NOMO-1 (cell line): Measurements from ENCODE around the gene OGDH.

ENCODE experiments used
- DNase-seq, 2 experiments: peaks; one replicate each; lab custom pipeline; 2025; ENCODE audit not compliant: unreplicated experiment in 2 of 2; lab: John Stamatoyannopoulos, UW

OGDH gene

DNA sequence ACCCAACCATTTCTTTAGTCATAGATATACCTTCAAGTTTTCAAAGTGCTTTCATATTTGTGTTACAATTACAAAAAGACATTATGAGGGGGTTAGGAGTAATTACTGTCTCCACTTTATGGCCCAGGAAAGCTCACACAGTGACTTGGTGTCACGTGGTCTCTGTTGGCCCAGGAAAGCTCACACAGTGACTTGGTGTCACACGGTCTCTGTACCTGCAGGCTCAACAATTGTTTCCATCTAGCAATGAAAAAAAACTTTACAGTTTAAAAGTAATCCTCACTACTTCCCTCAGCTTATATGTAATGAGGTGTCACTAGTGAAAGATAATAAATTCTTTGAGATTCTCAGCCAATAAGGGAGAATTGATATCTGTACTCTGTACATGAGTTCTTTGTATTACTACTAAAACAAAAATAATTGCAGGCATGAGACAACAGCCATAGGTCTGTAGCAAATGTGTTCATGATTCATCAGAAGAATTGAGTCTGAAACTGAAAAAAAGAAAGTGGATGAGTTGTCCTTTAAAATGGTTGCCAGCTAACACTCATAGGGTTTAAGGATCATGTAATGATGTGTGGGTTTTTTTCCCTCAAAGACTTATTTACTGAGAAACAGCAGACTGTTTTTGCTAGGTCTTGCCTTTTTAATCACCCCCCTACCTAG is 10.9 kb downstream of the OGDH start:
- DNase-seq = no peak

DNA sequence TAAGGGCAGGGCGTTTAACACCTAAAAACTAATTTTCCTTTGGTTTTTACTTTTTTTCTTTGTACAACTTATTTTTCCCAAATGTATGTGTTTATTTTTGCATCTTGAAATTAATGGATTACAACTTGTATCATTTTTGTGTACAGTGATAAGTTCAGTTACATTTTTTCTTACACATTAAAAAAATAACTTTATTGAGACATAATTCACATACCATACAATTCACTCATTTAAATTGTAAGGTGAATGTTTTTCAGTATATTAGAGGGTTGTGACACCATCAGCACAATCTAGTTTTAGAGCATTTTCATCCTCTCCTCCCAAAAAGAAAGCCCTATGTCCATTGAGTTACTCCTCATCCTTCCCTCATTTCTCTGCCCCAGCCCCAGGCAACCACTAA is 11.6 kb downstream of the OGDH start:
- DNase-seq = no peak

DNA sequence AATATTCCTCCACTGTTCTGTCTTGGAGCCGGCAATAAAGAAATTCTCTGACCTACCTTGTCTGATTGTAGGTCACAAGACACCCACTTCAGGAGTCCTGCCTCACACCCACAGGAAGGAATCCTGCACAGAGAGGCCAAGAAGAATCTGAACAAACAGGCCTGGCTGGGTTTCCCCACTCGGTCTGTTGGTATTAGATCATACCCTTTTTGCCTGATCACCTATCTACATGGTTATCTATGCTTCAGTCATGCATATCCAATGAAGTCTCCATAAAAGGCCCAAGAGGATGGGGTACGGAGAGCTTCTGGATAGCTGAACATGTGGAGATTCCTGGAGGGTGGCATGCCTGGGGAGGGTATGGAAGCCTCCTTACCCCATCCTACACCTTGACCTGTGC is 12.3 kb downstream of the OGDH start:
- no peak for DNase-seq

DNA sequence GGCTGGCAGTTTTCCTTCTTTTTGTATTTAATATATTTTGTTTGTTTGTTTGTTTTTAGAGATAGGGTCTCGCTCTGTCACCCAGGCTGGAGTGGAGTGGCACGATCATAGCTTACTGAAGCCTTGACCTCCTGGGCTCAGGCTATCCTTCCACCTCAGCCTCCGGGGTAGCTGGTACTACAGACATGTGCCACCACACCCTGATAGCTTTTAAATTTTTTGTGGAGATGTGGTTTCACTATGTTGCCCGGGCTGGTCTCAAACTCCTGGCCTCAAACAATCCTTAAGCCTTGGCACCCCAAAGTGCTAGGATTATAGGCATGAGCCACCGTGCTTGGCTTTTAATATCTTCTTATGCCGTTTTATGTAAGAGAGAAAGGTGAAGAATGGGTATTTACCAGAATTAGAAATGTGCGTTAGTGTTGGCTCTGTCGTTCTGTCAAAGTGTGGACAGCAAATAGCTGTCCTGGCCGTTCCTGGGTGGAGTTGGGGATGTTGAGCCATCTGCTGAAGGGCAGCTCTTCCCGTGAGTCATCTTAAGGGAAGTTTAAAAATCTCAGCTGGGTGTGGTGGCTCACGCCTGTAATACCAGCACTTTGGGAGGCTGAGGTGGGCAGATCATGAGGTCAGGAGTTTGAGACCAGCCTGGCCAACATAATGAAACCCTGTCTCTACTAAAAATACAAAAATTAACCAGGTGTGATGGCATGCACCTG is 14.8 kb downstream of the OGDH start:
- DNase-seq = no peak

DNA sequence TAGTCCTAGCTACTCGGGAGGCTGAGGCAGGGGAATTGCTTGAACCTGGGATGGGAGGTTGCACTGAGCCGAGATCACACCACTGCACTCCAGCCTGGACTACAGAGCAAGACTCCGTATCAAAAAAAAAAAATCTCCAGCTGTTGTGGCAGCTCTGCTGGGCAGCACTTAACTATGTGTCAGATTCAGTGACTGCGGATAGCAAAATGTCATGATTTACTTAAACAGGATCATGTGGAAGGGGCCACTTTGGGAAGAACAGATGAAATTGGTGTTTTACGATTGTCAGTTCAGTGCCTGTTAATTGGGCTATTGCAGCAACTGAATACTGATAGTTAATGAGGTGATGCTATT is 15.3 kb downstream of the OGDH start:
- DNase-seq = no peak

DNA sequence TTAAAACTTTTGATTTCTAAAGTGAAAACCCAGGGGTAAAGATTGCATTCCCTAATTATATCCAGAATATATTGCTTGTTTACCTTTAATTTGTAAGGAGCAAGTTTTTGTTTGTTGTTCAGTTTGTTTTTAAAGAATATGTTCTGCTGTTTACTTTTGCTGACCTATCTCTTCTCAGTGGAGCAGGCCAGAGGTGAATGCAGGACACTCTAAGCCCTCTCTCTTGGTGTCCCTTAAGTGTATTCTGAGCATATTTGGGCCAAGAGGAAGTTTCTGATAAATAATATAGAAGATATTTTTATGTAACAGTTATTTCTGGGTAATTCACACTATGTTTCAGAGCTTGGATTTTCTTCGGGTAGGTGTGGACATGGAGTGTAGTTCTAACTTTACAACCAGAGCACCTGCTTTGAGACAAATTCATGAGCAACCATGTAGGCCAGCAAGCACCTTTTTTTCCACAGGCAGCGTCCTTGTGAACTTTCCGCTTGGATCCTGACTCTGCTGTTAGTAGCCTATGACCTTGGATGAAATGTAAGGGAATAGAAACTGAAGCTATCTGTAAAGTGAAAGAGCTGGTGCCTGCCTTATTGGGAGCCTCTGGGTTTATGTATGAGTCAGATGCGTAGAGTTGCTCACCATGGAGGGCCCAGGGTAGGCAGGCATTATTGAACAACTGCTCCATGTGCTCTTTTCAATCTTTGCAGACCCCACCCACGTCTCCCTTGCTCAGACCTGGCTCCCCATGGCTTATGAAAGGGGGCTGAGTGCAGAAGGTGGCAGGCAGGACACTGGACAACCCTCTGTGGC is 16.1 kb downstream of the OGDH start:
- peak in 1 of 2 experiments; percentile 2 for DNase-seq

DNA sequence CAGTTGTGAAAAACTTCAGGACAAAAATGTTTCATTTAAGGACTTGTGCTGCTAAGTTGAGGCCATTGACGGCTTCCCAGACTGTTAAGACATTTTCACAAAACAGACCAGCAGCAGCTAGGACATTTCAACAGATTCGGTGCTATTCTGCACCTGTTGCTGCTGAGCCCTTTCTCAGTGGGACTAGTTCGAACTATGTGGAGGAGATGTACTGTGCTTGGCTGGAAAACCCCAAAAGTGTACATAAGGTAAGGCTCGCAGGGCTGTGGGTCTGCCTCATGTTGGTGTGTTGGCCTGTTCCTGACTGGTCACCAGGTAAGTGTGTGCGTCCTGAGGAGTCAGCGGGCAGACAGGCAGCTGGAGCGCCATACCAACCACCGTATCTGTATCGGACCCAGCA is 17.9 kb downstream of the OGDH start:
- DNase-seq = no peak

DNA sequence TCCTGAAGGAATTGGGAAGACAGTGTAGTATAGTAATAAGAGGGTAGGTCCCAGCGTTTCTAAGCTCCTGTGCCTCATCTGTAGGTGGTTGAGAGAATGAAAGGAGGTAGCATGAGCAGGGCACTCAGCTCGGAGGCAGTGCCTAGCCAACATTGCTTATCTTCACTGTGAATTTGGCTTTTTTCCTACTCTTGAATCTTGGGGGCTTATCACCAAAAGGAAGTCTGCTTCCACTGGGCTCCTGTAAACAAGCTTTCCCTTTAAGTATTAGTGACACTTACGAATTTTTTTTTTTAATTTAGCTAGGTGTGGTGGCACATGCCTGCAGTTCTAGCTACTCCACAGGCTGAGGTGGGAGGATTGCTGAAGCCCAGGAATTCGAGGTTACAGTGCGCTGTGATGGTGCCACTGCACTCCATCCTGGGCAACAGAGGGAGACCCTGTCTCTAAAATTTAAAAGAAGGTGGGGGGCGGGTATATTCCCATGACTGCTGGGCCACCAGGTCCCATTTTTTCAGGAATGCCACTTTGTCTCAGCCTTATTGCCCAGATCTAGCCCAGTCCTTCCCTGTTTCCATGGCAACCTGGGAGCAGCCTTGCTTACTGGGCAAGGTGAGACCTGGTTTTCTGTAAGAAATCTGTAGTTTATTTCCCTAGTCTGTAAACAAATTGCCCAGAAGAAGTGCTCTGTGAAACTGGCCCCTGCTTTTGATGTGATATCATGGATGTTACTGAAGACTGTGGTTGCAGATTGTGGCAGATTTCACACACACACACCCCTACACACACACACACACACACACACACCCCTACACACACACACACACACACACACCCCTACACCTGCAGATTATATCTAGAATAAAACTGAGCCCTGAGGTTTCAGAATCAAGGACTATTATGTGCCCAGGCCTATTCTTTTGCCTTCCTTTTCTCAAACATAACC is 19.4 kb downstream of the OGDH start:
- DNase-seq = no peak

DNA sequence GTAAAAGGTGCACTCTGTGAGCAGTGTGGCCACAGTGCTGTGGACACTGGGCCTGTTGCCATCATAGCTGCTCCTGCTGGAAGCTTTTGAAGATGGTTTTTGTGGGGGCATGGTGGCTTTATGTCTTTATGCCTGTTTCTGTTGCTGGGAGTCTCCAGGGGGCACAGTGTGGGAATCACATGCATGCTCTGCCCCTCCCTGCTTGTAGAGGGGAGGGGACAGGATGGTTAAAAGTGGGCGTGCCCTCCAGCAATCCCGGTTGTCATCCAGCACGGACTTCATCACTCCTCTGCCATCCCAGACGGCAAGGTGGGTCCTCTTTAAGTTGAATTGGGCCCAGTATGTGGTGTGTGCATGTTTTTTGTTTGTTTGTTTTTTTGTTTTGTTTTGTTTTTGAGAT is 20.2 kb downstream of the OGDH start:
- DNase-seq = no peak

DNA sequence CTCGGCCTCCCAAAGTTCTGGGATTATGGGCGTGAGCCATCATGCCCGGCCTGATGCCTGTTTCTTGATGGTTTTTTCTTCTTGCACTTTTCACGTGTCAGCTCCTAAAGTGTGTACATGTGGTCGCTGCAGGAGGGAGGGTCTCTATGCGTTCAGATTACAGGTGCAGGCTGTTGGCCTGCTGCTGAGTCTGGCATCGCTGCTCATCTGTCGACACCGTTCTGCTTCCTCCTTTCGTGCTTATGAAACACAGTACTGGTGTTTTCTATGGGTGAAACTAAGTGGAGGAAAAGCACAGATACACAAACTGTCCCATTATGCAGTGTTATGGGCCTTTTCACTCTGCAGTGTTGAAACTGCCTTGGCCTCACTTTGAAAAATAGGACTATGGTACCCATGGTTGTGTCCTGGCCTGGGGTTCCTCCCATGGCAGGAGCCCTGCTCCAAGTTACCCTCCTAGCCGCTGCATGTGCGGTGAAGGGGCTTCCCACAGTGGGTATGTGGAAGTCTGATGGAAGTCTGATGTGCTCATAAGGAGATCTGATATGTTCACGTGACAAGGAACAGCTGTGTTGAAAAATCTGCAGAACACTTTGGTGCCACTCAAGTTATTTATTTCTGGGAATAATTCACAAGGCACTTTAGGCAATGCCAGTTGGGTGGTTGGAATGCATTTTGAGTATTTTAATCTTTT is 23.5 kb downstream of the OGDH start:
- peak; percentile 32 to 80 for DNase-seq

DNA sequence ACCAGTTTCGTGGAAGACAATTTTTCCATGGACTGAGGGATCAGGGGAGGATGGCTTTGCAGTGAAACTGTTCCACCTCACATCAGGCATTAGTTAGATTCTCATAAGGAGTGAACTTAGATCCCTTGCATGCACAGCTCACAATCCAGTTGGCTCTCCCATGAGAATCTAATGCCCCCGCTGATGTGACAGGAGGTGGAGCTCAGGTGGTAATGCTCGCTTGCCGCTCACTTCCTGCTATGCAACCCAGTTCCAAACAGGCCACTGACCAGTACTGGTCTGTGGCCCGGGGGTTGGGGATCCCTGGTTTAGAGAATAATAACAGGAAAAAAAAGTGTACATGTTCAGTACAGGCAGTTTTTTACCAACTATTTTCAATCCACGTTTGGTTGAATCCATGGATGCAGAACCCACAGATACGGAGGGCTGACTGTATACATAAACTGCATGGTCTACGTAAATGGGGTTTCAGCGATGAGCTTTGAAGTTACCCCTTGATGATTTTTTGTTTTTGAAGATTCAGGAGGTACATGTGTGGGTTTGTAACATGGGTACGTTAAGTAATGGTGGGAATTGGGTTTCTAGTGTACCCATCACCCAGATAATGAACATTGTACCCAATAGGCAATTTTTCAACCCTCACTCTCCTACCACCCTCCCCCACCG is 24.5 kb downstream of the OGDH start:
- no peak for DNase-seq

DNA sequence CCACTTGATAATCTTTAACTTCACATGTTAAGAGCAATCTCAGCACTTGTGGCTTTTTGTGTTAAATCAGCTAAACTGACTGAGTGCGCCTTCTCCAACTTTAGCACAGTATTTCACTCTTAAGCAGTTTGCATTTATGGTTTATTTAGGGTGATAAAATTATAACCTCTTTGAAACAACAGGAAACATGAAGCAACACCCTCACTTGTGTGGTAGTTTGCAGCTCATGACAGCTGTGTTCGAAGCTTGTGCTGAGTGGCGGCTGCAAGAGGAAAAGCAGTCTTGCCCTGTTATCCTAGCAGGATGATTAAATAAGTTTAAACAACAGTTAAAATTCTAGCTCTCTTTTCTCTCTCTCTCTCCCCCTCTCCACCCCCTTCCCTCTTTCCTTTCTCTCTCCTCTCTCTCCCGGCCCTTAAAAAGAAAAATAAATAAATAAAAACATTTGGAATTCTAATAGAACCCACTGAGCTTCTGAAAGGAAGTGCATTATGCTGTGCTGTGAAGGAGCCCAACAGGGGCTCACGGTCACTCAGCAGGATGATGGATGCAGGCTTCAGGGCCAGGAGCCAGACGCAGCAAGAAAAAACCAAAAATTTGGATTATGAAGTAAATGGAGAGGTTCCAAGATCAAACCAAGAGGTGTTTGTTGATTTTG is 25.2 kb downstream of the OGDH start:
- DNase-seq = peak; percentile 52 to 66

DNA sequence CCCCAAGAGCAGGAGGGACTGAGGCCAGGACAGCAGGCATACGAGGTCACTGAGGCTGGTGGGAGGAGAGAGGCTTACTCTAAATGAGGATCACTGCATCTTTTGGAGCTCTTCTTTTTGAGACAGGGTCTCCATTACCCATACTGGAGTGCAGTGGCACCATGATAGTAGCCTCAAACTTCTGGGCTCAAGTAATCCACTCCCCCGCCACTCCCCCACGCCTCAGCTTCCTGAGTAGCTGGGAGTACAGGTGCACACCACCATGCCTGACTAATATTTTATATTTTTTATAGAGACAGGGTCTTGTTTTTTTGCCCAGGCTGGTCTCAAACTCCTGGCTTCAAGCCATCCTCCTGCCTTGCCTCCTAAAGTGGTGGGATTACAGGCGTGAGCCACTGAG is 25.8 kb downstream of the OGDH start:
- DNase-seq = no peak

DNA sequence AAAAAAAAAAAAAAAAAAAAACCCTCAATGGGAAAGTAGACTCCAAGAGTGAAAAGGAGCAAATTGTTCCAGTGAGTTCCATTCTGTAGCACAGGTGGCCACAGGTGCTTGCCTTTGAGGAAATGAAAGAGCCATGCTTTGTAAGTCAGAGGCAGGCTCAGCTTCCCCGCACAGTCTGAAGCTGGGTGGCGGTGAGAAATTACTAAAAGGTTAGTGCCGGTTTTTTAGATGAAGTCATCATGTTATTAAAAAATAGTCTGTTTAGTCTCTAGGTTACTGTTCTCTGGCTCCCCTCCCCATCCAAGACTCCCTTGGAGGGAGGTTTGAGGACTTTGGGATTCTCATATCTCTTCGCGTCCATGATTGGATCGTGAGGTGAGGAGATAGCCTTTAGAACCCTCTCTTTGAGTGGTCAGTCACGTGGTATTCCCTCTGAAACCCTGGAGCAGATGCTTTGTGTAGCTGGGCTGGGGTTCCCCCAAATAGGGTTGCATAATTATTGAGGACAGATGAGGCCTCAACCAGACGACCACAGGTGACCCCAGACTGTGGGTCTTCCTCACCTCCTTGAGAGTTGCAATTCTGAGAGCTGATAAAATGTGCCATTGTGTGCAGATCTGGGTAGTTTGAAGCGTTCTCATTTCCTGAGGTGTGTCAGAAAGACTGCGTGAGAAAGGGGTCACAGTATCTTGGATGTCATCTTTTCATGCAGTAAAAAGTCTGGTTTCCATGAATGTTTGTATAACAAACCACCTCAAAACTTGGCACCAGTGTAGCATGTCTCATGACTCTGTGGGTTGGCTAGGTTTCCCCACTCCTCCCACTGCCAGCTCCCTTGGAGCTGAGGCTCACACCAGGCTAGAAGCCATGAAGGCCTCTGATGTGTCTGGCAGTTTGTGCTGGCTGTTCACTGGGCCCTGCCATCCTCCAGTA is 27.1 kb downstream of the OGDH start:
- no peak for DNase-seq

DNA sequence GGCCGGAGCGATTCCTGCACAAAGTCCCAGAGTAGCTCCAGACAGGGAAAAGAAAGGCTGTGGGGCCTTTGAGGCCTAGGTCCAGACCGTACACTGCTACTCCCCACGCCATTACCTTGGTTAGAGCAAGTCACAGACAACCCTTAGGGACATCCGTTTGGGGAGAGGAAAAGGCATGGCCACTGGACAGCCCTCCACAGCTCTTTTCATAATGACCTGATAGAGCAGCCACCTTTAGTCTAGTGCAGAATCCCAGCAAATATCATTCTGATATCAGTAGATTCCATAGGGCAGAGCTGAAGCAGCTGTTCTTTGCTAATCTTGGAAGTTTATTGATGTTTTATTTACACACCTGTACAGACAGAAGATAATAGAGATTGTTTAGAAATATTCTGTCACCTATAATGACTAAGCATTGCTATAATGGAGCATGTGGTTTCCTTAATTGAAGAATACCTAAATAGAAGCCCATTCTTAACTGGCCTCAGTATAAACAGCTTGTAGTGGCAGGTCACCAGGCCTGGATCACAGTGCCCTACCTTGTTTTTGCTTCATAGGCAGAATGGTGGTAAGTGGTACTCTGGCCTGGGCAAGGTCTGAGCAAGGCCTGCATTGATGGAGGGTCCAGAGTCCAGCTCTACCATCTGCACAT is 27.9 kb downstream of the OGDH start:
- DNase-seq = no peak

DNA sequence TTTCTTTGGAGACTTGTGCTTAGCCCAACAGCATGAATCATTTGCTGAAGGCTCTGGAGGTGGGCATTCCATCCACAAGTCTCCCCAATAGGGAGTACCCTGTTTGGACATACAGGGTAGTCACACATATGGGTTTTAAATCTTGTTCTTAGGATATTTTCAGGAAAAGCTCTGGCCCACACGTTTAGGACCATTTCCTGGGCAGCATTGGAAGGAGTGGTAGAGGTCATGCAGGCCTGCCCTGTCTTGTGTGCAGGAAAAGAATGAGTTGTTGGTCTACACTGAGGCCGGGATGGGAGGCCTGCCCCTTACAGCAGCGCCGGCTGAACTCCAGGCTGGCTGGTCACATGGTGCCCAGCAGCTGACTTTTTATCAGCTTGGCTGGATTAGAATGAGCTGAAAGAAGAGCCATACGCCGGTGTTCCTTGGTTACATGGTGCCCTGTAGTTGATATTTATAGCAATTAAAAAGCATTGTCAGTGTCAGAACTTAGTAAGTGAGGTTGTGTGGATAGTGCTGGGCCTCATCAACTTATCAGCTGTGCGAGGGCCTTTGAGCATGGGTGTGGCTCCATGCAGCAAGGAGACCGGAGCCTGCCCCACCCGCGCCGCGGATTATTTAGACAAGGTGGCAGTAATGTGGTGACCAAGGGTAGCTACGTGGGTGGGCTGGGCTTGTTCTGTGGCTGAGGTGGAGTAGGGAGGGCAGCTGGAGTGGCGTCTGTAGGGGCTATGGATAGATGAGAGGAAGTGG is 28.6 kb downstream of the OGDH start:
- DNase-seq = peak in 1 of 2 experiments; percentile 9

DNA sequence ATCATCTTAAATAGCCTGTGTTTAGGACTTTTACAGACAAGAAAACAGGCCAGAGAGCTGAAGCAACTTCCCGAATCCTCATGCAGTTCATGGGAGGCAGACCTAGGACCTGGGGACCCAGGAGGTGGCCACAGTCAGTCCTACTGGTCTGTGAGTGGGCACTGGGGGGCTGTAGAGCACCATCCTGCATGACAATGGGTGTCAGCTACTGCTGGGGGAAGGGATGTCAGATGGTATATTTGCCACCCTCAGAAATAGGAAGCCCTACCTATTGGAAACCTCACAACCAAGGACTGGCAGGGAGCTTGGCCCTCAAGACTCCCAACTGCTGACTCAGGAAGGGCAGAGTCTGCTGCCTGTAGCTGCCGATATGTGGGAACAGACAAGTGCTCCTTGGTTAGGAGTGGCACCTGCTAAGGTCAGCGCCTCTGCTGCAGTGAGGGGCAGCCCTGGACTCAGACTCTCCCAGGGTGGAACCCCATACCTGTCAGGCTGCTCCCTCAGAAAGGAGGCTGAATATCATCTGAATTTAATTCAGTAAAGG is 29.7 kb downstream of the OGDH start:
- DNase-seq = no peak
